HepG2 (cell line): Measurements from ENCODE around the gene P4HB. TPM values are rescaled to one million over a fixed set of nuclear protein-coding genes. Genes with fewer than 3 reads are reported as not detected.

Experiments
- ATAC-seq: fragments of 200-7000 bp; cut with Tn5 transposase; 3 replicates; pipeline ENCODE4 v1.9.1; 2020; ENCODE audit warnings: mild to moderate bottlenecking, moderate library complexity
- BruUV-seq: library from RNA; stranded (reverse); fragments of 400-500 nt; replicated peaks from 2 replicates; lab custom pipeline; 2021; lab: Mats Ljungman, UMichigan
- CTCF ChIA-PET: fragments of 300-600 bp; formaldehyde crosslinking; extraction: SDS; loops from one replicate; lab custom pipeline; 2021; ENCODE audit warnings: low total read pairs, inconsistent platforms, low intra/inter-chr PET ratio; lab: Yijun Ruan, JAX
- POLR2A ChIA-PET: fragments of 350-600 bp; sonication (Branson Sonifier 250); formaldehyde crosslinking; loops from one replicate; lab custom pipeline; 2020; ENCODE audit warnings: antibody characterized with exemption, inconsistent platforms; lab: Yijun Ruan, JAX
- DNase-seq: peaks from one replicate; pipeline ENCODE4 v3.0.0-alpha.2; 2015; ENCODE audit warnings: low spot score
- FAIRE-seq: peaks from 3 replicates; lab custom pipeline; 2011; peaks lifted over from hg19 to GRCh38; lab: Jason Lieb, UNC
- H2AFZ ChIP-seq: one replicate; pipeline ENCODE4 v1.6.1; 2011; ENCODE audit warnings: low read length, inconsistent platforms
- H3K27ac ChIP-seq: fragments of 300-600 bp; 3 replicates; pipeline ENCODE4 v1.8.0; 2011; ENCODE audit warnings: mixed run types, mild to moderate bottlenecking, mixed read lengths, low read length, inconsistent platforms; ENCODE audit not compliant: insufficient read depth; ENCODE audit errors: extremely low read length
- H3K27me3 ChIP-seq, 2 experiments: fragments of 200-600 bp in 1 of 2; 2 replicates in 1 of 2; 3 replicates in 1 of 2; pipeline versions ENCODE4 v1.6.0 to v1.8.0; 2011; ENCODE audit warnings: low read length in 2 of 2, mild to moderate bottlenecking in 2 of 2, moderate library complexity in 2 of 2, inconsistent platforms in 1 of 2; ENCODE audit not compliant: insufficient read depth in 2 of 2, control insufficient read depth in 1 of 2
- H3K36me3 ChIP-seq, 2 experiments: fragments of 200-600 bp in 1 of 2; replicated peaks in 1 of 2; 2 replicates in 1 of 2; 3 replicates in 1 of 2; pipeline versions ENCODE4 v1.5.1 to v1.8.0; 2011; ENCODE audit warnings: low read length in 2 of 2, inconsistent platforms in 1 of 2; ENCODE audit not compliant: insufficient read depth in 2 of 2, control insufficient read depth in 1 of 2
- H3K4me1 ChIP-seq: 2 replicates; pipeline ENCODE4 v1.5.1; 2012; ENCODE audit warnings: low read length, inconsistent platforms; ENCODE audit not compliant: insufficient read depth
- H3K4me2 ChIP-seq: 2 replicates; pipeline ENCODE4 v1.6.0; 2011; ENCODE audit warnings: low read depth, low read length, inconsistent platforms
- H3K4me3 ChIP-seq, 3 experiments: fragments of 200-600 bp in 1 of 3; sonication (generic), shearing (Covaris generic) in 1 of 3; replicated peaks in 1 of 3; 2 replicates each; pipeline ENCODE4 v1.5.1; 2011 to 2016; ENCODE audit warnings: low read length in 3 of 3, inconsistent platforms in 2 of 3, low read depth in 2 of 3, mild to moderate bottlenecking in 2 of 3, control low read depth in 1 of 3, mixed read lengths in 1 of 3; ENCODE audit not compliant: insufficient read depth in 1 of 3
- H3K79me2 ChIP-seq: one replicate; pipeline ENCODE4 v1.6.1; 2011; ENCODE audit warnings: low read length, inconsistent platforms; ENCODE audit not compliant: insufficient read depth
- H3K9ac ChIP-seq: 2 replicates; pipeline ENCODE4 v1.6.0; 2011; ENCODE audit warnings: mild to moderate bottlenecking, low read depth, low read length, inconsistent platforms; ENCODE audit not compliant: insufficient read depth
- H3K9me3 ChIP-seq: 2 replicates; pipeline ENCODE4 v1.5.1; 2012; ENCODE audit warnings: mild to moderate bottlenecking, low read length
- H4K20me1 ChIP-seq: 2 replicates; pipeline ENCODE4 v1.6.0; 2011; ENCODE audit warnings: inconsistent platforms, mild to moderate bottlenecking, low read length, moderate library complexity; ENCODE audit not compliant: insufficient read depth
- DNMT3B ChIP-seq: conservative IDR thresholded peaks from 2 replicates; pipeline ENCODE4 v1.6.1; 2016; ENCODE audit warnings: missing biosample characterization, control low read depth
- EHMT2 ChIP-seq: fragments of 200-600 bp; sonication (generic); IDR thresholded peaks from 2 replicates; pipeline ENCODE4 v1.7.0; 2017; ENCODE audit warnings: antibody characterized with exemption, low read depth, low read length, borderline replicate concordance
- FOSL2 ChIP-seq: sonication (generic); formaldehyde crosslinking; IDR thresholded peaks from 2 replicates; pipeline ENCODE4 v1.4.0; 2020; ENCODE audit warnings: missing genetic modification reagents
- MAFF ChIP-seq: IDR thresholded peaks from 2 replicates; pipeline ENCODE4 v1.6.1; 2011; ENCODE audit warnings: low read depth, low read length, improper control_type of control experiment
- RBM22 ChIP-seq: fragments of 200-400 bp; formaldehyde crosslinking; optimal IDR thresholded peaks from 2 replicates; pipeline ENCODE3; 2017; ENCODE audit warnings: mild to moderate bottlenecking, low read length, moderate library complexity
- SP1 ChIP-seq, 2 experiments: fragments of 450-650 bp in 1 of 2; sonication (generic) in 1 of 2; formaldehyde crosslinking in 1 of 2; IDR thresholded peaks; 2 replicates each; pipeline versions ENCODE4 v1.4.0 to v1.6.1; 2016 to 2020; ENCODE audit warnings: missing genetic modification reagents in 1 of 2
- SRSF4 ChIP-seq: fragments of 200-400 bp; formaldehyde crosslinking; IDR thresholded peaks from one replicate; pipeline ENCODE4 v1.6.1; 2018; ENCODE audit warnings: mild to moderate bottlenecking, low read depth, low read length, moderate library complexity; ENCODE audit not compliant: poor library complexity, severe bottlenecking
- STAG1 ChIP-seq: sonication (generic); formaldehyde crosslinking; IDR thresholded peaks from 2 replicates; pipeline ENCODE4 v1.4.0; 2020; ENCODE audit warnings: missing genetic modification reagents
- STAT5B ChIP-seq: sonication (generic); formaldehyde crosslinking; IDR thresholded peaks from 2 replicates; pipeline ENCODE4 v1.4.0; 2020; ENCODE audit warnings: missing genetic modification reagents
- TGIF2 ChIP-seq: IDR thresholded peaks from 2 replicates; pipeline ENCODE4 v1.6.1; 2016; ENCODE audit warnings: control low read depth, missing compliant biosample characterization
- ZBTB38 ChIP-seq: sonication (generic); formaldehyde crosslinking; IDR thresholded peaks from 2 replicates; pipeline ENCODE4 v1.5.1; 2020; ENCODE audit warnings: mild to moderate bottlenecking, missing genetic modification reagents
- ZBTB7B ChIP-seq: sonication (generic); formaldehyde crosslinking; IDR thresholded peaks from 2 replicates; pipeline ENCODE4 v1.4.0; 2020; ENCODE audit warnings: missing genetic modification reagents
- ZNF687 ChIP-seq: sonication (generic); formaldehyde crosslinking; IDR thresholded peaks from 2 replicates; pipeline ENCODE4 v1.5.1; 2020; ENCODE audit warnings: mild to moderate bottlenecking, missing genetic modification reagents, moderate library complexity
- ZNF724P ChIP-seq: sonication (generic); formaldehyde crosslinking; IDR thresholded peaks from 2 replicates; pipeline ENCODE4 v1.8.0; 2022; ENCODE audit warnings: missing genetic modification reagents, borderline replicate concordance
- ZUFSP ChIP-seq: sonication (generic); formaldehyde crosslinking; IDR thresholded peaks from 2 replicates; pipeline ENCODE4 v1.9.0; 2021; ENCODE audit warnings: missing genetic modification reagents, mild to moderate bottlenecking, borderline replicate concordance
- WGBS: methylation state at CpG from one replicate; pipeline ENCODE4 v1.1.6; 2017; ENCODE audit warnings: low lambda C conversion rate; 5-methylcytosine and 5-hydroxymethylcytosine counted together
- in situ Hi-C: cut with HindIII; loops from 2 replicates; pipeline ENCODE4 v1.10.0; 2017; ENCODE audit warnings: low pct_unique_long_range_greater_than_20kb; ENCODE audit not compliant: extremely low pct_ligation_motif_present
- intact Hi-C: fragments of 100-400 bp; cut with micrococcal nuclease; formaldehyde crosslinking; loops from one replicate; pipeline ENCODE4 v1.10.0; 2022; ENCODE audit not compliant: unreplicated experiment
- polyA plus RNA-seq, 8 experiments: library from polyadenylated mRNA; depleted of rRNA in 3 of 8; stranded (reverse) in 7 of 8; unstranded in 1 of 8; fragments of >200 nt; fragmentation: Illumina TruSeq in 4 of 8; extraction: Trizol in 4 of 8; gene quantifications; 2 replicates each; pipeline versions ENCODE4 v1.2.1 to v1.2.3, GENCODE V29; 2011 to 2016; ENCODE audit warnings: low read depth in 4 of 8, missing spikeins in 1 of 8, mixed read lengths in 1 of 8; ENCODE audit not compliant: insufficient read depth in 1 of 8
- total RNA-seq, 5 experiments: library from RNA; depleted of rRNA; stranded (reverse); fragments of >200 nt; fragmentation: Illumina TruSeq; extraction: Trizol; gene quantifications; 2 replicates each; pipeline ENCODE4 v1.2.3, GENCODE V29; 2016; ENCODE audit warnings: low read depth in 1 of 5

P4HB gene
- total and polyA plus RNA-seq, 2 of the 13 experiments (the other 11 are each of a cell fraction or from before 2014, with no cell fraction given), result 185 to 782 TPM

GRCh38 chr17:81907219-81908145 is 47.1 kb upstream of the P4HB start (continued):
- TF ChIP-seq ZUFSP (CRISPR knock-in tag), result no peak

GRCh38 chr17:81906476-81907218 is 46.3 kb upstream of the P4HB start:
- Histone ChIP-seq H3K9ac (no peak overlapping the region), H2AFZ (no peak overlapping the region), H3K9me3 (no peaks in the 10 kb centered on the region), H3K4me1 (peaks cover 36% of the 10 kb centered on the region), H3K4me3 (no peak overlapping the region), H3K27me3 (no peaks in the 10 kb centered on the region; a peak in 1 of 5 replicates), H3K79me2 (peaks cover 33% of the 10 kb centered on the region), H3K4me2 (no peak overlapping the region), H3K27ac (no peak overlapping the region), H4K20me1 (peaks cover 14% of the 10 kb centered on the region; the same call in 1 of the 2 replicates), H3K36me3 (peaks cover 47 to 57% of the 10 kb centered on the region in 2 experiments)
- FAIRE-seq (no peak), ATAC-seq (no peak), DNase-seq (no peak)
- ChIA-PET POLR2A (interaction anchor here (1.1 to 2.0 kb wide), 2 partner anchors 11 to 18 kb away, joined by 3 to 5 read pairs; no protein-coding TSS in a partner anchor), CTCF (no interaction called here)
- in situ Hi-C loops (no loop called here), intact Hi-C loops (no loop called here)
- 98% methylated on average over 5 of the region's 15 CpGs for WGBS
- BruUV-seq, result no TSS peak
- TF ChIP-seq ZNF724P, result 0 out of 2 replicates have a peak, but pooled peaks have one; percentile 8
- no peak for TF ChIP-seq FOSL2
- TF ChIP-seq EHMT2, result no peak
- peak; percentile 48 for TF ChIP-seq STAG1 (CRISPR knock-in tag)
- TF ChIP-seq ZBTB7B, result no peak
- no peak for TF ChIP-seq TGIF2 (CRISPR knock-in tag)
- TF ChIP-seq MAFF, result no peak
- no peak for TF ChIP-seq STAT5B (CRISPR knock-in tag)
- no peak for TF ChIP-seq SRSF4
- TF ChIP-seq ZBTB38 (CRISPR knock-in tag), result no peak
- TF ChIP-seq DNMT3B (CRISPR knock-in tag), result no peak
- TF ChIP-seq SP1 (IDR thresholded peaks at IDR 0.05), result no peak
- TF ChIP-seq SP1 (CRISPR knock-in tag; IDR thresholded peaks at IDR 0.05), result no peak
- TF ChIP-seq ZNF687 (CRISPR knock-in tag), result peak; percentile 35
- TF ChIP-seq RBM22, result peak; percentile 16
